Erythroblast (primary cell): Measurements from ENCODE around the gene CARS2.
"Not testable (repeated sequence)": the region's sequence is repeated elsewhere in the genome, so short reads cannot be mapped to it uniquely, and the experiment has no call there.

Source experiments
- DNase-seq, 2 experiments: peaks; one replicate each; lab custom pipeline; 2025; lab: John Stamatoyannopoulos, UW
- GATA1 ChIP-seq: IDR thresholded peaks from 2 replicates; pipeline ENCODE4 v1.6.1; 2011; ENCODE audit warnings: low read depth, mild to moderate bottlenecking, control low read depth, low read length, moderate library complexity
- POLR2A ChIP-seq: IDR thresholded peaks from 2 replicates; pipeline ENCODE4 v1.6.1; 2011; ENCODE audit warnings: mild to moderate bottlenecking, low read length

The CARS2 gene, protein sequence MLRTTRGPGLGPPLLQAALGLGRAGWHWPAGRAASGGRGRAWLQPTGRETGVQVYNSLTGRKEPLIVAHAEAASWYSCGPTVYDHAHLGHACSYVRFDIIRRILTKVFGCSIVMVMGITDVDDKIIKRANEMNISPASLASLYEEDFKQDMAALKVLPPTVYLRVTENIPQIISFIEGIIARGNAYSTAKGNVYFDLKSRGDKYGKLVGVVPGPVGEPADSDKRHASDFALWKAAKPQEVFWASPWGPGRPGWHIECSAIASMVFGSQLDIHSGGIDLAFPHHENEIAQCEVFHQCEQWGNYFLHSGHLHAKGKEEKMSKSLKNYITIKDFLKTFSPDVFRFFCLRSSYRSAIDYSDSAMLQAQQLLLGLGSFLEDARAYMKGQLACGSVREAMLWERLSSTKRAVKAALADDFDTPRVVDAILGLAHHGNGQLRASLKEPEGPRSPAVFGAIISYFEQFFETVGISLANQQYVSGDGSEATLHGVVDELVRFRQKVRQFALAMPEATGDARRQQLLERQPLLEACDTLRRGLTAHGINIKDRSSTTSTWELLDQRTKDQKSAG

DNA sequence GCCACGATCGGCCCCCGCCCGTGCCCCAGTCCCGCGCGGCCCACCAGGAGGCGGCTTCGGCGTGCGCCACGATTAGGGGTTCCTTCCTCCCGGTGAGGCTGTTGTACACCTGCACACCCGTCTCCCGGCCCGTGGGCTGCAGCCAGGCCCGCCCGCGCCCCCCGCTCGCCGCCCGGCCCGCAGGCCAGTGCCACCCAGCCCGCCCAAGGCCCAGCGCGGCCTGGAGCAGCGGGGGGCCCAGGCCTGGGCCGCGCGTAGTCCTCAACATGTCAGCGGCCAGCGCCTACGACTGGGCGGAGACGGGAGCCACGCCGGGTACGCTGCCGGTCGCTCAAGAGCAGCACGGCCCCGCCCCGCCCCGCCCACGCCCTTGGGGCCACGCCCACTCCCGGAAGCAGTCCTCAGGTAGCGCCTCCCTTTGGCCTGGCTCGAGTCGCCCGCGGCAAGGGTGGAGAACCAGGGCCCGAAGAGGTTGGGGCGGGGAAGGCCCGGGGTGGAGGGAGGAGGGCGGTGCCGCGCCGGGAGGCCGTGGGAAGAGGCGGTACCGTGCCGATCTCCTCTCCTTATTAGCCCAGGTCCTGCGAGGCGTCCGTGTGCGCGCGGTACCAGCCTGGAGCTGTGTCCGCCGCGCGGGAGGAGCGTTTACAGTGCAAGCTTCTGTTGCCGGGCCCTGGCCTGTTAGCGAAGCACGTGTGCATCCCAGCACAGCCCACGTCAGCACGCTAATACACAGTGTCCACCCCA is at the start of gene CARS2:
TSS of gene CARS2 (minus strand) at position 291 of the 744 bp plus-strand sequence. CDS start at position 268, 23 bp downstream.
- peak; percentile 98 to 99 for DNase-seq
- TF ChIP-seq POLR2A (peak; percentile 54), GATA1 (no peak)

DNA sequence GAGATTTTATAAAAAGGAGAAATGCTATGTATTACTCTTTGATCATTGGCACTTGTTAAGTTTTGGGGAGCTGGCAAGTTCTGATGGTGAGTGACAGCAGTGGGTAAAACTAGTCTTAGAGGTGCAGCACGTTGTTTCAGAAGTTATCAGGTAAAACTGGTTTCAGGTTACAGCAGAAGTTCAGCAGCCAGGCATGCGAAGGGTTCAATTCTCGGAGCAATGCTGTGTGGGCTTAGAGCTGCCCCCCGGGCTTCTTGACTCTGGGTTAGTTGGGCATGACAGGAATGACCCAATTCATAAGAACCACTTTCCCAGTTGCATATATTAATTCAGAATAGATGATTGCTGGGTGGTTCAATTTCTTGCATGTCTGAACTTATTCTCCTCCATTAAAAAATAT is 42.4 kb upstream of the CARS2 start:
- TF ChIP-seq POLR2A (no peak), GATA1 (no peak)
- DNase-seq, result no peak

DNA sequence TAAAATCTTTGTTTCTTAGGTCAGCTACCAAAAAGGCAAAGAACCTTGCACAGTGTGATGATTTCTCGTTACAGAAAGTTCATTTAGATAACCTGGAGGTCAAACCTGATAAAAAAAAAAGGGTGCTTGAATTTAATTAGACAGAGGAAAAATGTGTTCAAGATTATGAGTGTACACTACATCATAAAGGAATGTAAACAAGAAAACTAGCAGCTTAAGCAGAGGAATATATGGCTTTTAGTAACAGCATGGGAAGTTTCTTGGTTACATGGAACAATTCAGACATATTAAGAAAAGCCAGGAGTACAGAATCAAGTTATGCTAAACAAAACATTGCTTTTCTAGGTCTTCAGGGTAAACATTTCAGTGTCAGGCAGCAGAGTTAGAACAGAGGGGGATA is 40.5 kb upstream of the CARS2 start:
- no peak for TF ChIP-seq GATA1
- TF ChIP-seq POLR2A, result no peak

DNA sequence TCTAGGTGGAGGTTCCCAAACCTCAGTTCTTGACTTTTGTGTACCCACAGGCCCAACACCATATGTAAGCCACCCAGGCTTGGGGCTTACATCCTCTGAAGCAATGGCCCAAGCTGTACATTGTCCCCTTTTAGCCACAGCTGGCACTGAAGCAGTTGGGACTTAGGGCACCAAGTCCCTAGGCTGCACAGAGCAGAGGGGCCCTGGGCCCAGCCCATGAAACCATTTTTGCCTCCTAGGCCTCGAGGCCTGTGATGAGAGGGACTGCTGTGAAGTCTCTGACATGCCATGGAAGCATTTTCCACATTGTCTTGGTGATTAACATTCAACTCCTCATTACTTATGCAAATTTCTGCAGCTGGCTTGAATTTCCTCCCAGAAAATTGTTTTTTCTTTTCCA is 37.8 kb upstream of the CARS2 start:
- no peak for TF ChIP-seq GATA1
- TF ChIP-seq POLR2A, result no peak
- no peak for DNase-seq

More for the DNA sequence above, 40.5 kb upstream of the CARS2 start:
- DNase-seq, result no peak

DNA sequence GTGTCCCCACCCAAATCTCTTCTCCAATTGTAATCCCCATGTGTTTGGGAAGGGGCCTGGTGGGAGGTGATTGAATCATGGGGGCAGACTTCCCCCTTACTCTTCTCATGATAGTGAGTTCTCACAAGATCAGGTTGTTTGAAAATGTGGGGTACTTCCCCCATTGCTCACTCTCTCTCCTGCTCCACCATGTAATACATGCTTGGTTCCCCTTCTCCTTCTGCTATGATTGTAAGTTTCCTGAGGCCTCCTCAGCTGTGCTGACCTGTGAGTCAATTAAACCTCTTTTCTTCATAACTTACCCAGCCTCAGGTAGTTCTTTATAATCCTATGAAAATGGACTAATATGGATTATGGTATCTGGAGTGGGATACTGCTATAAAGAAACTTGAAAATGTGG is 31.6 kb upstream of the CARS2 start:
- TF ChIP-seq POLR2A (no peak), GATA1 (no peak)
- DNase-seq, result no peak

DNA sequence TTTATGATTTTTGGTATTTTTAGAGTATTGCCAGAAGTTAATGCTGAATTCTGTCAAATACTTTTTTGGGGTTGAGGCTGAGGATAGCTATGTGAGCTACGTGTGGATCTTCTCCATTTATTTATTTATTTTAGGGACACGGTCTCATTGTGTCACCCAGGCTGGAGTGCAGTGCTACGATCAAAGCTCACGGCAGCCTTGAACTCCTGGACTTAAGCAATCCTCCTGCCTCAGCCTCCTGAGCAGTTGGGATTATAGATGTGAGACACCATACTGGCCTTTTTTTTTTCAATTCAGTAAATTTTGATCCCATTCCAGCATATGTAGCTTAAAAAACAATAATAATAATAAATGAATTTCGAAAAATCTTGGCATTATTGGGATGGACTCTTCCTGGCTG is 28.6 kb upstream of the CARS2 start:
- TF ChIP-seq POLR2A (no peak), GATA1 (no peak)
- DNase-seq, result no peak

DNA sequence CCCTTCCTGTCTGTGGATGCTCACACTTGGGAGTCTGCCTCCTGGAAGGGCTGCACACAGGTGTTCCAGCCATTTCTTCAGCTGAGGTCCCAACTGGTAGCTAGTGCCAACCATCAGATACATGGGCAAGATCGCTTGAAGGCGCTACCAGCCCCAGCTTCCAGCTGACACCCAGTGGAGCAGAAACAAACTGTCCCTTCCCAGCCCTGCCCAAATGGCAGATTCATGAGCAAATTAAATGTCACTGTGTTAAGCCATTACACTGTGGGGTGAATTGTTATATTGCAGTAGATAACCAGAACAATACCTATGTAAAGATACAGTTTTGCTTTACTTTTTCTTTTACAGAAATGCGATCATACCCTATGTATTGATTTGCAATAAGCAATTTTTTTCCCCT is 25.2 kb upstream of the CARS2 start:
- TF ChIP-seq POLR2A, result no peak
- no peak for TF ChIP-seq GATA1

DNA sequence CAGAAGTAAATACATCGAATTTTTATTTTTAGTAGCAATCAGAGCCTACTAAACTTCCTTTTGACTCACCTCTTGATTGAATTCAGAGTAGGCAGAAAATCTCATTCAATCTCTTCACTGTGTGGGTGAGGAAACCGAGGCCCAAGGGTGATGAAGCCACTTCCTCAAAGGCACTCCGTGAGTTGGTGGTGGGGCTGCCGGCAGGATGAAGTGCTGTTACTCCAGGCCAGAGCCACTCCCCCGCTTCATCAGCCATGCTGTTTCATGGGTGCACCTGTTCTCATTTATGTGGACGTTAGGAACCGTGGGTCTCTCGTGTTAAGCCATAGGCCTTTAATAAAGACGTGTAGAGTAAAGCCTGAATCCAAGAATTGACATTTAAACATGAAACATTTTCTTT is 20.8 kb upstream of the CARS2 start:
- TF ChIP-seq POLR2A (no peak), GATA1 (no peak)
- DNase-seq, result no peak

More for the DNA sequence above, 25.2 kb upstream of the CARS2 start:
- DNase-seq, result no peak

DNA sequence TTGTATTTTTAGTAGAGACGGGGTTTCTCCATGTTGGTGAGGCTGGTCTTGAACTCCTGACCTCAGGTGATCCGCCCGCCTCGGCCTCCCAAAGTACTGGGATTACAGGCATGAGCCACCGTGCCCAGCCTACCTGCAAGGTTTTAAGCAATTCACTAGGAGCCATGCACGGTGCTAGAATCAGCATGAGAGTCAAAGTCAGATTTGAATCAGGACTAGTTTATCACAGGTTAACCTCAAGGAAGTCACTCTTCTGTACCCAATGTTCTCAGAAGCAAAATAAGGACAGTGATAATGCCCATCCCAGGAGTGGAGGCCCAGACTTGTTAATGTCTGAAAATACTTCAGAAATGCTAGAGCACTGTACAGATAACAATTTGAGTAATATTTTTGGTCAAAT is 20.2 kb upstream of the CARS2 start:
- not testable (repeated sequence) for DNase-seq

DNA sequence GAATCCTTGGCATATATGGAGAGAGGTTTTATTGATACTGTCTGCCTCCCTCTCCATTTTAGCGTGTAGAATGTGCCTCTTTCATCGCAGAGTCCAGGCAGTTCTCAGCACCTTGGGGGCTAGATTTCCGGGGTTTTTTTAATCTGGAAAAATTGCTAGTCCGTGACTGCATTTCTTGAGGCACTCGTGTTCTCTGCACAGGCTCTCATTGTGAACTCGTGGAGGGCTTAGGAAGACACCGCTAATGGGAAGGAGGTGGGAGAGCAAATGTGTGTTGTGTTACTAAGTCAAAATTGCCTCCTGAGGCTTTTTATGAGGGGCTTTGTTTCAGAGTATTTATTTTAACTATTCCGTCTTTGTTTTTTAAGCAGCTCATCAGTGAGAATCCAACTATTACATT is 17.7 kb upstream of the CARS2 start:
- TF ChIP-seq GATA1 (no peak), POLR2A (no peak)
- no peak for DNase-seq

DNA sequence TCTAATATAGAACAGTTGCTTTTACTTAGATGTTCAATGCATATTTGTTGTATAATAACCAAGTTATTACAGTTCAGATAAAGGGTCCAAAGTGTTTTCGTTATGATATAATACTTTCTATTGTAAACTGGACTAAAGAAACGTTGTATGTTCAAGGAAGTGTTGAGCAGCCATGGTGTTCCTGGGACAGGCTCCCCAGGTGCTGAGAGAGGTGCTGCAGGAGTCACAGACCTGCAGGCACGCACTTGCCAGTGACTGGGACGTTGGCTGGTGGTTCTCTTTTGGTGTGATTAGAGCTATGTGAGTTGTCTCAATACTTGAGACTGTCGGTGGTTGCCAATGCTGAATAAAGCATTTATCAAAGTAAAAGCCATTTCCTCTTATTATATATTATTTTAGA is 17.1 kb upstream of the CARS2 start:
- DNase-seq, result no peak
- no peak for TF ChIP-seq POLR2A
- TF ChIP-seq GATA1, result no peak

DNA sequence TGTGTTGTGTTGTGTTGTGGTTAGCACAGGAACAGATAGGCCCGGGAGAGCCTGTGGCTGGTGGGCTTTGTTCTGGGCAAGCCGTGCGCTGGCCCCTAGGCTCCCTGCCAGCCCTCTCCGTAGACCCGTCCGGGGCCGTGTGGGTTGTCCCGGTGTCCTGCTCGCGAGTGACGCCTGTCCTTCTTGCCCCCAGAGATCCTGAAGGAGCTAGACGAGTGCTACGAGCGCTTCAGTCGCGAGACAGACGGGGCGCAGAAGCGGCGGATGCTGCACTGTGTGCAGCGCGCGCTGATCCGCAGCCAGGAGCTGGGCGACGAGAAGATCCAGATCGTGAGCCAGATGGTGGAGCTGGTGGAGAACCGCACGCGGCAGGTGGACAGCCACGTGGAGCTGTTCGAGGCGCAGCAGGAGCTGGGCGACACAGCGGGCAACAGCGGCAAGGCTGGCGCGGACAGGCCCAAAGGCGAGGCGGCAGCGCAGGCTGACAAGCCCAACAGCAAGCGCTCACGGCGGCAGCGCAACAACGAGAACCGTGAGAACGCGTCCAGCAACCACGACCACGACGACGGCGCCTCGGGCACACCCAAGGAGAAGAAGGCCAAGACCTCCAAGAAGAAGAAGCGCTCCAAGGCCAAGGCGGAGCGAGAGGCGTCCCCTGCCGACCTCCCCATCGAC is 13.3 kb upstream of the CARS2 start:
- DNase-seq, result no peak

DNA sequence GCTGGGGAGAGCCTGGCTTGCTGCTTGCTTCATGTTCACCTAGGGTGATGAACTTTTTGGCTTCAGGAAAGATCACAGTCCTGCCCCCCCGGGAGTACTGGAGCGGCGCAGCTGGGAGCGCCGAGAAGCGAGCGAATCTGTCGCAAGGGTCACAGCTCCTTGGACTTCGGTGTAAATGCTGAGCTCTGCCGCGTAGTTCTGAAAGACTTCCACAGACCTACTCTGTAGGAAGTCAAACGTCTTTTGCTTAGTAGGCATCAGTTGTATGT is 10.3 kb upstream of the CARS2 start:
- TF ChIP-seq POLR2A (no peak), GATA1 (no peak)
- peak; percentile 62 to 72 for DNase-seq

More for the DNA sequence above, 13.3 kb upstream of the CARS2 start:
- TF ChIP-seq GATA1 (no peak), POLR2A (no peak)

DNA sequence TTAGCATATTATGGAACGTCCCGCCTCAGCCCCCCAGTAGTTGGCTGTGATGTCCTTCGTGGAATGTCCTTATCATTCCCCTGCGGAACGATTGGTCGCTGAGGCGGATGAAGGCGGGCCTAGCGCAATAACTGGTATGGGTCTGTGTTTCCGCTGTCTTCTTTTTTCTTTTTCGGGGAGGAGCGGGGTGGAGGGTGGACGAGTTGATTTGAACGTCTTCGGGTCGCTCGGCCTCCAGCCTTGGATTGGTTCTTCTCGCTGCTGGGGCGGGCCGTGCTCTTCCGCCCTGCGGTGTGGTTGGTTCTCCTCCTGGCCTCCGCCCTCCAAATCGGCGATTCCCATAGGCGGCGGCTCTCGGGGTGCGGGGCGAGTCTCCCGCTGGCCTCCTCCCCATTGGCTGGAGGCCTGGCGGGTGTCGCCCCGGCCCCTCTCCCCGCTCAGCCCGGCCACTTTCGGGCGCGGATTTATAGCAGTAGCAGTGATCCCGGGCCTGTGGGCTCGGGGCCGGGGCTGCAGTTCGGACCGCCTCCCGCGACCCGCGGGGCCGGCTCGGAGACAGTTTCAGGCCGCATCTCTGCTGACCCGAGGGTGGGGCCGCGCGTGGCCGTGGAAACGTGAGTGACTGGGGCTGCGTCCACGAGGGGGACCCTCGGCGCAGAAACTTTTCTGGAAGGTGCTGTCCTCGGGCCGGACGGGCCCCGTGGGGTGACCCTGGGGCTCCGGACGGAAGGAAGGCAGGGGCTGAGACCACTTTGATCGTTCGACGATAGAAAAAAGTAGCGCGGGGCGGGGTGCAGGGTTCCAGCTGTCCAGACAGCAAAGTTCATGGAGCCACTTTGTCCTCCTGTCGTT is 9.7 kb upstream of the CARS2 start:
- peak; percentile 99 for DNase-seq
- peak; percentile 14 for TF ChIP-seq POLR2A
- TF ChIP-seq GATA1, result no peak
